ENCODE measurements around the gene TTC13.

The TTC13 gene

GRCh38 chr1:230938924-230939368 is 39.7 kb downstream of the TTC13 start:
- Histone ChIP-seq H3K4me2 (no peak overlapping the region), H3K27ac (no peak overlapping the region), H3K9ac (no peak overlapping the region), H3K79me2 (ENCODE audit: insufficient read depth, low read depth) (no peaks in the 10 kb centered on the region), H3K27me3 (ENCODE audit: insufficient read depth, low read depth) (no peaks in the 10 kb centered on the region), H4K20me1 (ENCODE audit: insufficient read depth) (no peaks in the 10 kb centered on the region), H3K36me3 (ENCODE audit: insufficient read depth) (no peaks in the 10 kb centered on the region), H3K4me3 (IDR thresholded peaks at IDR 0.05; ENCODE audit: insufficient read depth, low read depth, low read length) (no peak overlapping the region), H3K4me1 (ENCODE audit: low read depth, poor library complexity, severe bottlenecking) (no peaks in the 10 kb centered on the region), H2AFZ (ENCODE audit: low read depth) (no peak overlapping the region)
- no peak for TF ChIP-seq CTCF (conservative IDR thresholded peaks at IDR 0.05; ENCODE audit: low read depth, low read length)

- Histone ChIP-seq H3K9ac (no peak overlapping the region), H3K36me3 (ENCODE audit: insufficient read depth) (no peaks in the 10 kb centered on the region), H3K27me3 (ENCODE audit: insufficient read depth, low read depth) (no peaks in the 10 kb centered on the region), H3K27ac (no peak overlapping the region), H2AFZ (ENCODE audit: low read depth) (no peak overlapping the region), H3K4me3 (IDR thresholded peaks at IDR 0.05; ENCODE audit: insufficient read depth, low read depth, low read length) (no peak overlapping the region), H3K4me2 (no peak overlapping the region), H4K20me1 (ENCODE audit: insufficient read depth) (no peaks in the 10 kb centered on the region), H3K4me1 (ENCODE audit: low read depth, poor library complexity, severe bottlenecking) (no peaks in the 10 kb centered on the region), H3K79me2 (ENCODE audit: insufficient read depth, low read depth) (no peaks in the 10 kb centered on the region)
- TF ChIP-seq CTCF (conservative IDR thresholded peaks at IDR 0.05; ENCODE audit: low read depth, low read length), result no peak
These were observed 41.3 kb downstream of the TTC13 start for GRCh38 chr1:230937371-230937770.

GRCh38 chr1:230936475-230936874 is 42.2 kb downstream of the TTC13 start:
- Histone ChIP-seq H3K4me1 (ENCODE audit: low read depth, poor library complexity, severe bottlenecking) (no peaks in the 10 kb centered on the region), H2AFZ (ENCODE audit: low read depth) (no peak overlapping the region), H3K4me2 (no peak overlapping the region), H3K9ac (no peak overlapping the region), H4K20me1 (ENCODE audit: insufficient read depth) (no peaks in the 10 kb centered on the region), H3K79me2 (ENCODE audit: insufficient read depth, low read depth) (no peaks in the 10 kb centered on the region), H3K4me3 (IDR thresholded peaks at IDR 0.05; ENCODE audit: insufficient read depth, low read depth, low read length) (no peak overlapping the region), H3K27me3 (ENCODE audit: insufficient read depth, low read depth) (no peaks in the 10 kb centered on the region), H3K27ac (no peak overlapping the region), H3K36me3 (ENCODE audit: insufficient read depth) (no peaks in the 10 kb centered on the region)
- no peak for TF ChIP-seq CTCF (conservative IDR thresholded peaks at IDR 0.05; ENCODE audit: low read depth, low read length)

GRCh38 chr1:230935852-230936251 is 42.8 kb downstream of the TTC13 start:
- no peak overlapping the region for H3K4me2 ChIP-seq
- no peaks in the 10 kb centered on the region for H3K36me3 ChIP-seq (ENCODE audit: insufficient read depth)
- H3K79me2 ChIP-seq (ENCODE audit: insufficient read depth, low read depth), result no peaks in the 10 kb centered on the region
- H3K27ac ChIP-seq, result no peak overlapping the region
- no peak overlapping the region for H3K4me3 ChIP-seq (IDR thresholded peaks at IDR 0.05; ENCODE audit: insufficient read depth, low read depth, low read length)
- H3K4me1 ChIP-seq (ENCODE audit: low read depth, poor library complexity, severe bottlenecking), result no peaks in the 10 kb centered on the region
- no peak overlapping the region for H3K9ac ChIP-seq
- TF ChIP-seq CTCF (conservative IDR thresholded peaks at IDR 0.05; ENCODE audit: low read depth, low read length), result no peak
- H4K20me1 ChIP-seq (ENCODE audit: insufficient read depth), result no peaks in the 10 kb centered on the region
- H3K27me3 ChIP-seq (ENCODE audit: insufficient read depth, low read depth), result no peaks in the 10 kb centered on the region
- no peak overlapping the region for H2AFZ ChIP-seq (ENCODE audit: low read depth)

All from KMS-11 (cell line).